A549 treated with DMSO at 1 μM for 4 hours (cell line): Measurements from ENCODE around the gene AP1M1. TPM values are rescaled to one million over a fixed set of nuclear protein-coding genes. Genes with fewer than 3 reads are reported as not detected.

ENCODE experiments used
- total RNA-seq: library from RNA; stranded (reverse); fragments of 200-300 nt; extraction: Qiagen RNA extraction; gene quantifications from 5 replicates; pipeline ENCODE4 v1.2.3, GENCODE V29; 2022; ENCODE audit warnings: low read depth

The AP1M1 gene
- 56.4 to 66.0 TPM (median 62.6 TPM) in 5 replicates for total RNA-seq

GRCh38 chr19:16197622-16198369, at the start of gene AP1M1:
Gene AP1M1 (plus strand): TSS chr19:16197911. CDS start chr19:16198027, 116 bp downstream.

GRCh38 chr19:16185123-16185767, 12.5 kb upstream of the AP1M1 start, which contains the start of gene FAM32A:
Gene FAM32A (plus strand): TSS chr19:16185410. CDS start chr19:16185443, 33 bp downstream.

Other genes with a start within 250 kb of the AP1M1 start
- gene OR10H4, start 248.9 kb upstream of the AP1M1 start, total RNA-seq, result not detected in 5 replicates
- gene TPM4, start 121.4 kb upstream of the AP1M1 start, total RNA-seq, result 357 to 457 TPM (median 429 TPM) in 5 replicates
- 41.0 to 61.3 TPM (median 44.4 TPM) in 5 replicates for gene RAB8A, start 86.0 kb upstream of the AP1M1 start, total RNA-seq
- 0.05 to 0.15 TPM in 2 of 5 replicates, not detected in the others for gene HSH2D, start 54.2 kb upstream of the AP1M1 start, total RNA-seq
- gene CIB3, start 24.4 kb upstream of the AP1M1 start, total RNA-seq, result not detected in 5 replicates
- gene FAM32A, start 12.5 kb upstream of the AP1M1 start, total RNA-seq, result 88.2 to 96.3 TPM (median 92.0 TPM) in 5 replicates
- 8.2 to 22.6 TPM (median 19.5 TPM) in 5 replicates for gene KLF2, start 126.9 kb downstream of the AP1M1 start, total RNA-seq